Fibroblast of lung (primary cell): Measurements from ENCODE around the gene LDLRAD4. TPM values are rescaled to one million over a fixed set of nuclear protein-coding genes. Genes with fewer than 3 reads are reported as not detected.

Experiments
- DNase-seq, 2 donors: peaks; one replicate each; pipeline versions ENCODE4 v3.0.0 to v3.0.0-alpha.2; 2010; ENCODE audit warnings: low read depth in 2 of 2
- H2AFZ ChIP-seq: 2 replicates; pipeline ENCODE4 v1.5.1; 2012; ENCODE audit warnings: low read length, control low read depth, inconsistent platforms
- H3K27ac ChIP-seq: 2 replicates; pipeline ENCODE4 v1.5.1; 2011; ENCODE audit warnings: low read length, control low read depth; ENCODE audit not compliant: insufficient read depth
- H3K27me3 ChIP-seq: 2 replicates; pipeline ENCODE4 v1.5.1; 2011; ENCODE audit warnings: mild to moderate bottlenecking, low read length; ENCODE audit not compliant: control insufficient read depth, insufficient read depth
- H3K36me3 ChIP-seq: 2 replicates; pipeline ENCODE4 v1.5.1; 2011; ENCODE audit warnings: low read length; ENCODE audit not compliant: control insufficient read depth, insufficient read depth
- H3K4me1 ChIP-seq: 2 replicates; pipeline ENCODE4 v1.5.1; 2011; ENCODE audit warnings: low read length; ENCODE audit not compliant: control insufficient read depth, insufficient read depth; ENCODE audit errors: extremely low read depth
- H3K4me2 ChIP-seq: 2 replicates; pipeline ENCODE4 v1.5.1; 2011; ENCODE audit warnings: low read length, control low read depth; ENCODE audit not compliant: insufficient read depth; ENCODE audit errors: extremely low read depth
- H3K4me3 ChIP-seq, 4 experiments: fragments of 200-600 bp in 1 of 4; sonication (generic) in 1 of 4; replicated peaks in 1 of 4; 2 replicates each; pipeline ENCODE4 v1.5.1; 2011 to 2016; ENCODE audit warnings: low read length in 4 of 4, low read depth in 3 of 4, mild to moderate bottlenecking in 3 of 4, control low read depth in 2 of 4, inconsistent platforms in 1 of 4, mixed read lengths in 1 of 4; ENCODE audit not compliant: insufficient read depth in 1 of 4; ENCODE audit errors: control extremely low read depth in 1 of 4
- H3K79me2 ChIP-seq: 2 replicates; pipeline ENCODE4 v1.5.1; 2012; ENCODE audit warnings: mild to moderate bottlenecking, low read length, inconsistent platforms; ENCODE audit not compliant: control insufficient read depth, insufficient read depth
- H3K9ac ChIP-seq: 2 replicates; pipeline ENCODE4 v1.5.1; 2011; ENCODE audit warnings: mild to moderate bottlenecking, low read length, control low read depth; ENCODE audit not compliant: insufficient read depth
- H3K9me3 ChIP-seq: 2 replicates; pipeline ENCODE4 v1.5.1; 2012; ENCODE audit warnings: low read depth, low read length; ENCODE audit not compliant: control insufficient read depth, insufficient read depth
- H4K20me1 ChIP-seq: 2 replicates; pipeline ENCODE4 v1.5.1; 2011; ENCODE audit warnings: low read length; ENCODE audit not compliant: control insufficient read depth, insufficient read depth; ENCODE audit errors: extremely low read depth
- EZH2 ChIP-seq: IDR thresholded peaks from 2 replicates; pipeline ENCODE4 v1.5.1; 2012; ENCODE audit warnings: low read length, control low read depth, mild to moderate bottlenecking; ENCODE audit errors: missing control alignments
- polyA plus RNA-seq, 2 donors: library from polyadenylated mRNA; depleted of rRNA in 1 of 2; stranded (reverse) in 1 of 2; unstranded in 1 of 2; fragments of >200 nt; gene quantifications; 2 replicates each; pipeline ENCODE4 v1.2.1, GENCODE V29; 2011 to 2012; ENCODE audit warnings: missing spikeins in 1 of 2
- total RNA-seq: library from RNA; depleted of rRNA; stranded (reverse); fragments of >200 nt; gene quantifications from 2 replicates; pipeline ENCODE4 v1.2.1, GENCODE V29; 2014
- TF ChIP-seq, protein P1 (sequence below), 2 donors: IDR thresholded peaks in 1 of 2; conservative IDR thresholded peaks in 1 of 2; 1 replicate in 1 of 2; 2 replicates in 1 of 2; pipeline ENCODE4 v1.5.1; 2011 to 2012; ENCODE audit warnings: low read length in 2 of 2, control low read depth in 1 of 2, inconsistent platforms in 1 of 2, low read depth in 1 of 2, mild to moderate bottlenecking in 1 of 2

LDLRAD4 gene
- total and polyA plus RNA-seq, 2 donors (not counting 1 experiment from before 2014, with no cell fraction given) = not detected

- no peaks in the 10 kb centered on the region for H3K4me1 ChIP-seq
- H4K20me1 ChIP-seq = no peaks in the 10 kb centered on the region
- no peaks in the 10 kb centered on the region for H3K79me2 ChIP-seq
- H2AFZ ChIP-seq = no peak overlapping the region
- H3K4me3 ChIP-seq = no peak overlapping the region
- no peaks in the 10 kb centered on the region for H3K9me3 ChIP-seq
- no peaks in the 10 kb centered on the region for H3K36me3 ChIP-seq
- no peaks in the 10 kb centered on the region for H3K27me3 ChIP-seq
- H3K4me2 ChIP-seq = no peak overlapping the region
- no peak for TF ChIP-seq EZH2
- TF ChIP-seq, protein P1, sequence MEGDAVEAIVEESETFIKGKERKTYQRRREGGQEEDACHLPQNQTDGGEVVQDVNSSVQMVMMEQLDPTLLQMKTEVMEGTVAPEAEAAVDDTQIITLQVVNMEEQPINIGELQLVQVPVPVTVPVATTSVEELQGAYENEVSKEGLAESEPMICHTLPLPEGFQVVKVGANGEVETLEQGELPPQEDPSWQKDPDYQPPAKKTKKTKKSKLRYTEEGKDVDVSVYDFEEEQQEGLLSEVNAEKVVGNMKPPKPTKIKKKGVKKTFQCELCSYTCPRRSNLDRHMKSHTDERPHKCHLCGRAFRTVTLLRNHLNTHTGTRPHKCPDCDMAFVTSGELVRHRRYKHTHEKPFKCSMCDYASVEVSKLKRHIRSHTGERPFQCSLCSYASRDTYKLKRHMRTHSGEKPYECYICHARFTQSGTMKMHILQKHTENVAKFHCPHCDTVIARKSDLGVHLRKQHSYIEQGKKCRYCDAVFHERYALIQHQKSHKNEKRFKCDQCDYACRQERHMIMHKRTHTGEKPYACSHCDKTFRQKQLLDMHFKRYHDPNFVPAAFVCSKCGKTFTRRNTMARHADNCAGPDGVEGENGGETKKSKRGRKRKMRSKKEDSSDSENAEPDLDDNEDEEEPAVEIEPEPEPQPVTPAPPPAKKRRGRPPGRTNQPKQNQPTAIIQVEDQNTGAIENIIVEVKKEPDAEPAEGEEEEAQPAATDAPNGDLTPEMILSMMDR (conservative IDR thresholded peaks at IDR 0.05 in 1 of 2, IDR thresholded peaks at IDR 0.05 in 1 of 2; ENCODE audit: low read depth in 1 of 2, low read length in 2 of 2) = no peak
- H3K27ac ChIP-seq = no peak overlapping the region
- no peak overlapping the region for H3K9ac ChIP-seq
- no peak for DNase-seq
These were observed 60.9 kb downstream of the LDLRAD4 start for GRCh38 chr18:13279181-13280069.

GRCh38 chr18:13280070-13280795 is 61.7 kb downstream of the LDLRAD4 start:
- Histone ChIP-seq H3K4me3 (no peak overlapping the region), H3K4me2 (no peak overlapping the region), H2AFZ (no peak overlapping the region), H3K36me3 (no peaks in the 10 kb centered on the region), H3K9ac (no peak overlapping the region), H3K79me2 (no peaks in the 10 kb centered on the region), H3K4me1 (no peaks in the 10 kb centered on the region), H3K27ac (no peak overlapping the region), H3K27me3 (no peaks in the 10 kb centered on the region), H3K9me3 (no peaks in the 10 kb centered on the region), H4K20me1 (no peaks in the 10 kb centered on the region)
- TF ChIP-seq, protein P1 (conservative IDR thresholded peaks at IDR 0.05 in 1 of 2, IDR thresholded peaks at IDR 0.05 in 1 of 2; ENCODE audit: low read depth in 1 of 2, low read length in 2 of 2) = no peak
- no peak for TF ChIP-seq EZH2
- peak in 1 of 2 donors; percentile 82 for DNase-seq

DNA sequence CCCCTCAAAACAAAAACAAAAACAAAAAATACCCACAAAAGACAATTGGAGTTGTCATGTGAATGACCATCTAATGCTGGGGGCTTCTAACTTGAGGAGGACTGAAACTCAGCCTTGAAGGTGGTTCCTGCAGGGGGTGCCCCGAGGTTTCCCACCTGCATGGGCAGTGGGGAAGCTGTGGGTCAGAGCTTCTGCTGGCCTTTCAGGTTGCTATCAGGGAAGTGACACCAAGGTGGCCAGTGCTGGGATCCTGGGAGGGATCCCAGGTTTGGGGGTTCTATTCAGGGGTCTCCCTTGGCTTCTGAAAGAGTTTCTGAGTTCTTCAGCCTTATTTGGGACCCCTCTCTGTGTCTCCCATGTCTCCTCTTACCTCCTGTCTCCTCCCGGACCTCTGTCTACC is 62.8 kb downstream of the LDLRAD4 start:
- no peaks in the 10 kb centered on the region for H3K27me3 ChIP-seq
- H3K4me3 ChIP-seq = no peak overlapping the region
- no peaks in the 10 kb centered on the region for H3K9me3 ChIP-seq
- no peak overlapping the region for H3K27ac ChIP-seq
- H3K4me2 ChIP-seq = no peak overlapping the region
- TF ChIP-seq, protein P1 (conservative IDR thresholded peaks at IDR 0.05 in 1 of 2, IDR thresholded peaks at IDR 0.05 in 1 of 2; ENCODE audit: low read depth in 1 of 2, low read length in 2 of 2) = no peak
- no peak for TF ChIP-seq EZH2
- no peak overlapping the region for H3K9ac ChIP-seq
- no peaks in the 10 kb centered on the region for H3K4me1 ChIP-seq
- no peaks in the 10 kb centered on the region for H3K36me3 ChIP-seq
- H2AFZ ChIP-seq = no peak overlapping the region
- no peaks in the 10 kb centered on the region for H4K20me1 ChIP-seq
- no peak for DNase-seq
- H3K79me2 ChIP-seq = no peaks in the 10 kb centered on the region
